GM19397 (cell line): Measurements from ENCODE around the gene UCHL5.
"Not testable (repeated sequence)": the region's sequence is repeated elsewhere in the genome, so short reads cannot be mapped to it uniquely, and the experiment has no call there.

ENCODE experiments used
- ATAC-seq: cut with Tn5 transposase; IDR thresholded peaks from one replicate; pipeline ENCODE4 v1.9.1; 2021; ENCODE audit warnings: mild to moderate bottlenecking, moderate library complexity; ENCODE audit not compliant: unreplicated experiment

UCHL5 gene

DNA sequence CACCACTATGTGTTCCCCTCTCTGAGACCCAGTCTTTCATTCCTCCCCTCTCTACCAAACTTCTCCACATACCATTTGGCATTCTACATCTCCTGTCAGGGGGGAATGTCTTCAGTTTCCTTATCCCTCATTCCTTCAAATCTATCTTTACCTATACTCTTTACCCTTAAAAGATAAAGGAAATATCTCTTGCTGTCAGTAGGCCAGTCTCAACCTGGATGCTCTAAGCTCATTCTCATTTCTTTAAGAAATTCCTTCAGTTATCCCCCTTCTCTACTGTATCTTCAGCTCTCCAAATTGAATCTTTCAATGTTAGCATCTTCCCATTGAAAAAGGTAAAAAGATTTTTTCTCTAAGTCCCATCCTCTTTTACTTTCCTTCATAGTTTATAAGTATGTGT lies 6.8 kb upstream of the UCHL5 start:
- ATAC-seq: no peak

GRCh38 chr1:193062698-193063463 lies 3.7 kb upstream of the UCHL5 start:
- no peak for ATAC-seq

DNA sequence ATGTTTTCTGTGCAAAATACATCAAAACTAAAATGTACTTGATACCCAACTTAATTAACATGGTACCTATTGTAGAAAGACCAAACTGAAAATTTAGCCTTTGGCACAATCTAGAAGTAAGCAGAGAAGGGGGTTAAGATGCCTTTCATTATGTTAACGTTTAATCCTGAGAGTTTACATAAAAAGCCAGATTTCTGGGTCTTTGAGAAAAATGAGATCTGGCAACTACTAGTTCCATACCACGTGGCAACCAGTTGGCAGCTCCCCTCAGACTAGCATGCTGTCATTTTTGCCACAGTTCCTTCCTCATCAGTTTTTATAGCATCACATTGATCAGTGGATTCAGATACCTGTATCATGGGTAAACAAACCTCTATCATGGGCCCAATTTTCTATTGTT lies 1.8 kb upstream of the UCHL5 start:
- ATAC-seq: no peak

DNA sequence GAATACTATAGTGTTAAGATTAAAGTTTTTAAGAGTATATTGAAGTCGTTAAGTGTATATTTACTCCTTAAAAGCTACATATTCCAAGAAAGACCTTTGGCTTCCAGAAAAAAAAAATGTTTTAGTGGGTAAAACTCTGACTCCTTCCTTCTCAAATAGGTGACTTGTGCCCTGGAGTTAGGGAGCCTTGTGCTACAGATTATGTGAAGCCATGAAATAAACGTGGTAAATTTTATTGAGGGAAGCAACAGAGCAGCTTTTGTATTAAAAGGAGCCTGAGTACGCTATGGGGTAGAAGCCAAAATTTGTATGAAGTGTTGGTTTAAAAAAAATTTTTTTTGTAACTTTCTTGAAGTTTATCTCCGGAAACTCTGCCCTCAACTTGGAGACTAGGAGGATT lies 1.2 kb upstream of the UCHL5 start:
- no peak for ATAC-seq

DNA sequence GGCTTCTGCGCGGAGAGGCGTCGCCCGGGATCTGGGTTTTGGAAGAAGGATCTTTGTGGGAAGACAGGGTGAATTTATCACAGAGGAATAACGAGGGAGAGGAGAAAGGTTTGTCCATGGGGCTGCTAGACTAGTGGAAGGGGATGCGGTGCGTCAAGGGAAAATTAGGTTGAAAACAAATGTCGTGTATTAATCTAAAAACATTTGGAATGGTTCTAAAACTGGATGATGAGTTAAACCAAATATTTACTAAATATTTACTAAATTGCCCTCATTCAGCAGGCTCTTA lies 899 bp upstream of the UCHL5 start:
- no peak for ATAC-seq

- peak; percentile 40 for ATAC-seq
These were observed 455 bp downstream of the UCHL5 start for GRCh38 chr1:193058529-193059281.

DNA sequence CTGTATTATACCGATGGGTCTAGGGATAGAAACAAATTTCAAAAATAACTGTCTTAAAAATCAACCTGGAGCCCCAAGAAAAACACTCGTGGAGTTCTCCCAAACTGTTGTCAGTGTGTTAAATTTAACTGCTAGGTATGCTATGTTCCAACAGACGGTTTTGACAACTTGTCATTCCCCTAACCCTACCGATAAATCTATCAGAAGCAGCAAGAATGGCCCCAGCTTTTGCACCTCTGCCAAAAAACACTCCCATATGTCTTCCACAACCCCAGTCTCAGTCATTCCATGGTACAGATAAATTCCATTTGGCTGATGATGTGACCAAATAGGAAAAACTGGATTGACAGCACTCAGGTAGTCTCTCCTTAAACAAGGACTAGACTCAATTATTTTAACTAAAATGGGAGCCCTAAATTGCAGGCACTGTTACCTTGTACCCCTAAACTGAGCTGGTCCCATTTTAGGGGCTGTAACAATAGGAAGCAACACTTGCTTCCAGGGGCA lies 4.9 kb downstream of the UCHL5 start:
- ATAC-seq: no peak

DNA sequence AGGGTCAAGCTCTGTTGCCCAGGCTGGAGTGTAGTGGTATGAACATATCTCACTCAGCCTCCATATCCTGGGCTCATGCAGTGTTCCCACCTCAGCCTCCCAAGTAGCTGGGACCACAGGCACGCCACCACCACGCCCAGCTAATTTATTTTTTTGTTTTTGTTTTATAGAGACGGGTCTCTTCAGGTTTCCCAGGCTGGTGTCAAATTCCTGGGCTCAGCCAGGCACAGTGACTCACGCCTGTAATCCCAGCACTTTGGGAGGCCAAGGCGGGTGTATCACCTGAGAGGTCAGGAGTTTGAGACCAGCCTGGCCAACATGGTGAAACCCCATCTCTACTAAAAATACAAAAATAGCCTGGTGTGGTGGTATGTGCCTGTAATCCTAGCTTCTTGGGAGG lies 10.2 kb downstream of the UCHL5 start:
- ATAC-seq: not testable (repeated sequence)

GRCh38 chr1:193042766-193043691 lies 16.1 kb downstream of the UCHL5 start:
- ATAC-seq: no peak

GRCh38 chr1:193040011-193040410 lies 19.1 kb downstream of the UCHL5 start:
- no peak for ATAC-seq

- ATAC-seq: no peak
These were observed 22.7 kb downstream of the UCHL5 start for GRCh38 chr1:193036337-193037047.

DNA sequence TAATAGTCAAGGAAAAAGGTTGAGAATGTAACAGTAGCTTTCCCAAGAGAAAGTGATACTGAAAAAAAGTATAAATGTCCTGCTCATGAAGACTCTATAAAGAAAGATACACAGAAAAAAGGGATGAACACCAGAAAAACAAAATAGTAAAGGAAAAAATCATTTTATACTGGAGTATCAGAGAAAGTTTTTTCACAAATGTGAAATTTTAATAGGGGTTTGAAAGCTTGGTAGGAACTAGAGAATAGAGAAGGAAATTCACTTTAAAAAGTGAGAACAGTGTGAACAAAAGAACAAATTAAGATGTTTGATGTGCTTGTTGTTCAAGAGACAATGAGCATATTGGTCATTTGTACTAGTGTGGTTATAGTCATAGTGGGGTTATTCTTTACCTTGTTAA lies 25.6 kb downstream of the UCHL5 start:
- no peak for ATAC-seq

GRCh38 chr1:193032643-193033427 lies 26.3 kb downstream of the UCHL5 start:
- ATAC-seq: not testable (repeated sequence)

DNA sequence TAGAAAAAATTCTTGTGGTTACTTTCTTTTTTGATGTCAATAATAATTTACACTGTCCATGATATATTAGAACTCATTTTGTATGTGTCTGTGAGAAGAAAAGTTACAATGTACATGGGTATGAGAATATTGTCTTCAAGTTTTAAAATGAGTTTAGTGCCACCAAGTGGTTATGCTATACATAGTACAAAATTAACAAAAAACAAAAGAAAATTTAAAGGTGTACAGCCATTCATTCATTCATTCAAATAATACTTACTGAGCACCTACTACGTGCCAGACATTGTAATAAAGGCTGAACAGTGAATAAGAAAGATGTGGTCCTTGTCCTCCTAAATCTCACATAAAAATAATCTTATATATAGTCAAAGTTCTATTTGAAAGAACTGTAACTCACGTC lies 27.7 kb downstream of the UCHL5 start:
- ATAC-seq: no peak

GRCh38 chr1:193030280-193030679 lies 28.9 kb downstream of the UCHL5 start:
- no peak for ATAC-seq

- no peak for ATAC-seq
These were observed 33.9 kb downstream of the UCHL5 start for GRCh38 chr1:193025218-193025617.

DNA sequence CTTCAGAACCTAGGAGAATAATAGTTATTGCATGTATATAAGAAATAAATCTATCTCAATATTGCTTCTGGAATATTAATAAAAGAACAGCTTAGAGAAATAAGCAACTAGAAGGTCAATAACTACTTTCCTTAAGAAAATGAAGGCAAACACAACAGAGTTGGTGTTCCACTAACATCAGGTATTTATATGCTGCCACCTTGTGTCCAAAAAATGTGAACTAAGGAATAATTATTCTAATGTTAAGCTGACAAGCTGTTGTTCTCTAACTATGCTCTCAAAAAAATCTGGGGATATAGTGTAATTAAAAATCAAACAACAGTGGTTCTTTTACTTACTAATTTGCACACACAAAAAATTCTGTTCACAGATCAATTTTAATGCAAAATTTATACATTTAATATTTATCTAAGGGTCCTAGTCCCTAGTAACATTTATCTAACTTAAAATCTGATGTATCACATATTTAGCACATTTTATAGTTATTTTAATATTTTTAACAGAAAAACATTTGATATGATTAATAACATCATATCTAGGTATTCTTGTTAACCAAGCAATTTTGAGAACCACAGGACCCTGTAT lies 39.6 kb downstream of the UCHL5 start:
- peak; percentile 69 for ATAC-seq

DNA sequence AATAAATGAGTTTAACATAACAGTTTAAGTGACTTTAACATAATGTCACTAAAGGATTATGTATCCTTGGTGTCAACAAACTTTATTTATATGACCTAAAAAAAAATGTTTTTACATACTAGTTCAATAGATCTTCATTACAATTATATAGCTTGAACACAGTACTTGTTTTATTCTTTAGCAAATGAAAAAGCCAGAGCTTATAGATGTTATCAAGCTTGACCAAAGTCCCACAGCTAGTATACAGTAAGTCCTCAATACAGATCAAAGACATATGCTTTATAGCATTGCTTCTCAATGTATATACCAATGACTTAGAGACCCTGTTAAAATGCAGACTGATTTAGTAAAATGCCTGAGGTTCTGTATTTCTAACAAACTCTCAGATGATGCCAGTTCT lies 42.4 kb downstream of the UCHL5 start:
- no peak for ATAC-seq

DNA sequence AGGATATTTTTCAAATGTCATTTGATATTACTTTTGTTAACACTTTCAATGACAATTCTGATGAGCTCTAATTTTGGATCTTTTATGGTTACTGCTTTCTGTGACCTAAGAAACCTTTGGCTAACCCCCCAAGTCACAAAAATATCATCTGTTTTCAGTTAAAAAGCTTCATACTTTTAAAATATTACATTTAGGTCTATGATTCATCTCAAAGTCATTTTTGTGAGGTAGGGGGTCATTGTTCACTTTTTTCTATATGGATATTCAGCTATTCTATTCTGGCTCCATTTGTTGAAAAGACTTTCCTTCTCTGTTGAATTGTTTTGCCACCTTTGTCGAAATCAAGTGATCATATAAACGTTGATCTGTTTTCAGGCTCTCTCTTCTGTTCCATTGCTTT lies 44.8 kb downstream of the UCHL5 start:
- ATAC-seq: no peak

- no peak for ATAC-seq
These were observed 45.5 kb downstream of the UCHL5 start for GRCh38 chr1:193013707-193014106.
